D721Med (cell line): ENCODE measurements around the gene SDHAF4.

Experiments
- DNase-seq: peaks from one replicate; pipeline ENCODE4 v3.0.0; 2011; ENCODE audit warnings: low spot score; ENCODE audit not compliant: insufficient read length
- FAIRE-seq: peaks from 2 replicates; lab custom pipeline; 2011; peaks lifted over from hg19 to GRCh38; lab: Jason Lieb, UNC
- CTCF ChIP-seq: IDR thresholded peaks from 2 replicates; pipeline ENCODE4 v1.5.1; 2012; ENCODE audit warnings: mild to moderate bottlenecking, control low read depth; ENCODE audit not compliant: insufficient read depth; ENCODE audit errors: missing control alignments

The SDHAF4 gene

DNA sequence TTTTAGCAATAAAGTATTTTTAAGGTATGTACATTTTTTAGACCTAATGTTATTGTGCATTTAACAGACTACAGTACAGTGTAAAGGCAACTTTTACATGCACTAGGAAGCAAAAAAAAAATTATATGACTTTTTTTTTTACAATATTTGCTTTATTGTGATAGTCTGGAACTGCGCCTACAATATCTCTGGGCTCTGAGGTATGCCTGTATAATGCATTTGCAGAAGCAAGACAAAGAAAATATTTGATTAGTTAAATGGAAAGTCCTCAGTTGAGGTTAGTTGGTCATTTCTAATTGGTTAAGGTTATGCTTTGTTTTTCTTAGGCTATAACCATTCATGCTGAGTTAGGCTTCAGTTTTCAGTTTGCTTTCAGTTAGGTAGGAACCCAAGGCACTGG, 54.0 kb downstream of the SDHAF4 start:
- FAIRE-seq: no peak
- DNase-seq: no peak
- no peak for TF ChIP-seq CTCF

GRCh38 chr6:70622461-70622860, 55.7 kb downstream of the SDHAF4 start:
- no peak for TF ChIP-seq CTCF
- no peak for DNase-seq
- FAIRE-seq: no peak

DNA sequence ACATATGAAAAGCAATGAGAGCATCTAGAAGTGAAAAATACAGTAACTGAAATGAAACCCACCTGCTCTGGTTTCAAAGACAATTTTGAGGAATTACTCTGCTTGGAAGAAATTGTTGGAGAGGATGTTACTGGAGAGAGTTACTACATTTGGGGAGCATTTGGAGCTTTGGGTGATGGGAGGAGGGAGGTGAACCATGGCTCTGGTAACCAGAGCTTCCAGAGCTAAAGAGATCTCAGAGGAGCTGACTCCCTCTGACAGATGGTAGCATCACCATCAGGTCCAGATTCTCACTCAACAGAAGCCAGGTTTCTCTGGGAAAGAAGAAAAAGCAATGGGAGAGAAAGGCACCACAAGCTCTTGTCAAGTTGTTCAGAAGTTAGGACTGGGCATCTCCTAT, 58.7 kb downstream of the SDHAF4 start:
- no peak for DNase-seq
- TF ChIP-seq CTCF: no peak
- no peak for FAIRE-seq

GRCh38 chr6:70627500-70628254, 60.9 kb downstream of the SDHAF4 start:
- no peak for TF ChIP-seq CTCF
- DNase-seq (no peak), FAIRE-seq (no peak)

DNA sequence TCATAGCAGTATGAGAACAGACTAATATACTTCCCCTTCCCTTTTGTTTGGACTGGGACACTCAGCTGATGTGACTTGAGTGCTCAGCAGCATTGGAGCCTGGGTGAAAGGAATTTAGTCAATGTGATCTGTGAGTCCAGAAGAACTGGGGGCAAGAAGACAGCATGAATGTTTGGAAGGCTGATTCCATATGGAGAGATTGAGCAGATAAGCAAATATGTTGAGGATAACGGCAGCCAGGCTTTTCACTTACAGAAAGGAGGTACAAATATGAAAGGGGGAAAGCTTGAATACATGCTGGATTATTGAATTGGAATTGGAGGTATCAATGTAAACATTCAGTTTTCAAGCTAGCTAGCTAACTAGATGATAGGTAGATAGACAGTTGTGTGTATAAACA, 63.2 kb downstream of the SDHAF4 start:
- FAIRE-seq (no peak), DNase-seq (no peak)
- TF ChIP-seq CTCF: no peak

GRCh38 chr6:70633870-70634269, 67.1 kb downstream of the SDHAF4 start:
- no peak for DNase-seq
- FAIRE-seq: no peak
- TF ChIP-seq CTCF: no peak

- FAIRE-seq (no peak), DNase-seq (no peak)
- TF ChIP-seq CTCF: no peak
These were observed 69.9 kb downstream of the SDHAF4 start for GRCh38 chr6:70636596-70636995.
